Measurements from ENCODE around the gene STX16. TPM values are rescaled to one million over a fixed set of nuclear protein-coding genes. Genes with fewer than 3 reads are reported as not detected.

STX16 gene
- total RNA-seq, 1 donor = 34.1 TPM

DNA sequence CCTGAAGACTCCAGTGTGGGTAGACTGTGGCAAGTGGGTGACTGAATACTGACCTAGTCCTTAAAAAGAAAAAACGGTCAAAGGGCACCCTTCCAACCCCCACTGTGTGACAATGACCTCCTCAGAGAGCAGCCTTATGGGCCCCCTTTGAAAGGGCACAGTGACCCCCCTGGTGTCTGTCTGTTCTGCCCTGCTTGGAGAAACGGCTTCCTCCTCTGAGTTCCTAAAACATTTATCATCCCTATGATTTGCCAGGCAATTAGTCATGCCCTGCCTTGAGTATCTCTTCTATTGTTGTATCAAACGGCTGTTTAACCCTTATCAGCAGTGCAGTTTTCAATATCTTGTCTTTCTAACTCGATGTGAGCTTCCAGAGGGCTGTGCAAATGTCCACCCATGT, 21.0 kb upstream of the STX16 start:
- no peak overlapping the region for H3K4me3 ChIP-seq (ENCODE audit: low read depth, low read length)
- TF ChIP-seq, protein P1, sequence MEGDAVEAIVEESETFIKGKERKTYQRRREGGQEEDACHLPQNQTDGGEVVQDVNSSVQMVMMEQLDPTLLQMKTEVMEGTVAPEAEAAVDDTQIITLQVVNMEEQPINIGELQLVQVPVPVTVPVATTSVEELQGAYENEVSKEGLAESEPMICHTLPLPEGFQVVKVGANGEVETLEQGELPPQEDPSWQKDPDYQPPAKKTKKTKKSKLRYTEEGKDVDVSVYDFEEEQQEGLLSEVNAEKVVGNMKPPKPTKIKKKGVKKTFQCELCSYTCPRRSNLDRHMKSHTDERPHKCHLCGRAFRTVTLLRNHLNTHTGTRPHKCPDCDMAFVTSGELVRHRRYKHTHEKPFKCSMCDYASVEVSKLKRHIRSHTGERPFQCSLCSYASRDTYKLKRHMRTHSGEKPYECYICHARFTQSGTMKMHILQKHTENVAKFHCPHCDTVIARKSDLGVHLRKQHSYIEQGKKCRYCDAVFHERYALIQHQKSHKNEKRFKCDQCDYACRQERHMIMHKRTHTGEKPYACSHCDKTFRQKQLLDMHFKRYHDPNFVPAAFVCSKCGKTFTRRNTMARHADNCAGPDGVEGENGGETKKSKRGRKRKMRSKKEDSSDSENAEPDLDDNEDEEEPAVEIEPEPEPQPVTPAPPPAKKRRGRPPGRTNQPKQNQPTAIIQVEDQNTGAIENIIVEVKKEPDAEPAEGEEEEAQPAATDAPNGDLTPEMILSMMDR (IDR thresholded peaks at IDR 0.05; ENCODE audit: insufficient read depth, low read depth, low read length) = no peak
- DNase-seq (ENCODE audit: low read depth) = no peak

DNA sequence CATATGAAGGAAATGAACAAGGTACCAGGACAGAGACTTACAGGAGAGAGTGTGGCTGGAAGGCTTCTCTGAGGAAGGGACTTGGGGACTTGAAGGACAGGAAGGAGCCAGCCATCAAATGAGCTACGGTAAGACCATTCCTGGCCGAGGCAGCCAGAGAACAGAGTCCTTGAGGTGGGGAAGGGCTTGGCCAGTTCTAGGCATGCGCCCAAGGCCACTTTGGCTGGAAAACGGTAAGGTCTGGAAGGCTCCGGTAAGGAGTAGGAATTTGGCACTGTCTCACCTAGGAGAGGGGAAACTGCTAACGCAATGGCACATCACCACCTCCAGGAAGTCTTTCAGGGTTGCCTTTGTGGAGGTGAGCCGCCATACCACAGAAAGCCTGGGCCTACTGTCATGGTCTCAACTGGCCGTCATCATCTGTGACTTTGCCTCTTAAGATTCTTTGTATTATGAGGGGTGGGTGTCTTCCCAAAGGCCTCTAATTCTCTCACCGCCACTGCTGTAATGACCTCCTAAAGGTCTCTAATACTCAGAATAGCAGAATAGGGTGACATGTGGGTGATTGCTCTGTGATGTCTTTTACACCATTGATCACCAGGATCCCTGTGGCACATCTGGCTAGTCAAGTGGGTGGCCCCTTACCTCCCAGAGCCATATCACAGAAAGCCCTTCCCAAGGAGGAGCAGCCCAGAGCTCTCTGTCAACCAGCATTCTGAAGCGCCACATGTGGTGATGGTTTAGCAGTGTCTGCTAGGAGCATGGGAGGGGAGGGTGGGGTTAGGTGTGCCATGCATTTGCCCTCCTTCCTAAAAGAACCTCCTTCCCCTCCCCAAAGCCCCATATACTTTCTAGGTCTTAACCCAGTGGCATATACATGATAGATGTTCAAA, 17.7 kb upstream of the STX16 start:
- TF ChIP-seq, protein P1 (IDR thresholded peaks at IDR 0.05; ENCODE audit: insufficient read depth, low read depth, low read length) = no peak
- no peak overlapping the region for H3K4me3 ChIP-seq (ENCODE audit: low read depth, low read length)
- DNase-seq (ENCODE audit: low read depth) = no peak

DNA sequence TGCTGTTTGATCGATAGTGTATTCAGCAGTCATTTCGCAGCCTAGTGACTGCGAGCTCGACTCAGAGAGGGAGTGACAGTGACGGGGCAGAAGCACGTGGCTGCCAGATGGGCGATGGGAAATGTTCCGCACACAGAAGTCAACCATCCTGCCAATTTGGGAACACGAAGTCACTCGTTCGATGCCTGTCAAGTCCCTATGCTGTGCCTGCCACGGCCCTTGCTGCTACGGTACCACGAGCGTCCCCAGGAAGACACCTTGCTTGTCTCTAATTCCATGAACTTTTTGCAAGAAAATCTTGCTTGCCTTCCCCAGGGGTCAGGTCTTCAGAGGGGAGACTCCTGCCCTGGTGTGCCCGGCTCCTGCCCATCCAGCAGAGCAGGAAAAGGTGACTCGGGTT, 17.0 kb upstream of the STX16 start:
- DNase-seq (ENCODE audit: low read depth) = no peak
- no peak overlapping the region for H3K4me3 ChIP-seq (ENCODE audit: low read depth, low read length)
- TF ChIP-seq, protein P1 (IDR thresholded peaks at IDR 0.05; ENCODE audit: insufficient read depth, low read depth, low read length) = no peak

DNA sequence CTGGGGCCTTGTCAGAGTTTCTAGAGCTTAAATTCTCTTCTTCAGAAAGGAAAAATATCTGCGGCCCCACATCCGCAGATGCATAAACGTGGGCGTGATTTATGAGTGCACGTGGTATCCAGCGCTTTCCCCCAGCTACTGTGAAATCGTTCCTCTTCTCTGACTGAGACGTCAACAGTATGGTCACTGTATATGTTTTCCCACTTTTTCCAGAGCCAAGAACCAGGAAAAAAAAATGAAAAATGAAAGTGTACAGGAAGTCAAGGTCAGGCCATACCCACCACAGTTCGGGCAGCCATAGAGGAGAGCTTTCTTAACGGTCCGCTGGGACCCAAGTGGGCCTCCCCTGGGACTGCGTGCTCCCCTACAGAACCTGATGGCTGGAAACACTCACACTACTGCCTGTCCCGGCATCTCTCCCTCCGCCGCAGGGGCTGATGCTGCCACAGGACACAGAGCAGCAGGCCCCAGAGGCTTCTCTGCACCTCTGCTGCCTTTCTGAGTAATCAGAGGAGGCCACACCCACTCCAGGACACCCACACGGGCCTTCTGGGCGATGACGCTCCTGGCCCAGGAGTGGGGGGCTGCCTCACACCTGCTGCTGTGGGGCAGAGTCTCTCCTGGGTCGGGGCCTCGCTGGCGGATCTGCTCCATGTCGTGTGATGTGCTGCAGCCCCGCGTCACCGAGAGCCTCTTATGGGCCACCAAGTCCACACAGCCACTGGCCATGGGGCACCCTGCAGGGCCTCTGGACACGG, 16.4 kb upstream of the STX16 start:
- DNase-seq (ENCODE audit: low read depth) = peak; percentile 84
- H3K4me3 ChIP-seq (ENCODE audit: low read depth, low read length) = no peak overlapping the region
- TF ChIP-seq, protein P1 (IDR thresholded peaks at IDR 0.05; ENCODE audit: insufficient read depth, low read depth, low read length) = no peak

DNA sequence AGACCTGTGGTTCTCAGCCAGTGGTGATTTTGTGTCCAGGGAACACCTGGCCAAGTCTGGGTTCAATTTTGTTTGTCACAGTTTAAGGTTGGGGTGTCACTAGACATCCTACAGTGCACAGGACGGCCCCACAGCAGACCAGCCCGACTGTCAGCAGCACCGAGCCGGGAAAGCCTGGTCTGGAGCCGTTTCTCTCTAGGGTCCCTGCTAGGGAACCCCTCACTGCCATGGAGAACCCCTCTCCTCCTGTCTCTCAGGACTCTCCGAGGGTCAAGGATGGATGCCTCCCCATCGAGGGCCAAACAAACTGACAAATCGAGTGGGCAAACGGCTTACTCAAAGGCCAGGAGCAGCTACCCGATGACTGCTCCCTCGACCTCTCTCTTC, 15.8 kb upstream of the STX16 start:
- H3K4me3 ChIP-seq (ENCODE audit: low read depth, low read length) = no peak overlapping the region
- DNase-seq (ENCODE audit: low read depth) = no peak
- TF ChIP-seq, protein P1 (IDR thresholded peaks at IDR 0.05; ENCODE audit: insufficient read depth, low read depth, low read length) = no peak

DNA sequence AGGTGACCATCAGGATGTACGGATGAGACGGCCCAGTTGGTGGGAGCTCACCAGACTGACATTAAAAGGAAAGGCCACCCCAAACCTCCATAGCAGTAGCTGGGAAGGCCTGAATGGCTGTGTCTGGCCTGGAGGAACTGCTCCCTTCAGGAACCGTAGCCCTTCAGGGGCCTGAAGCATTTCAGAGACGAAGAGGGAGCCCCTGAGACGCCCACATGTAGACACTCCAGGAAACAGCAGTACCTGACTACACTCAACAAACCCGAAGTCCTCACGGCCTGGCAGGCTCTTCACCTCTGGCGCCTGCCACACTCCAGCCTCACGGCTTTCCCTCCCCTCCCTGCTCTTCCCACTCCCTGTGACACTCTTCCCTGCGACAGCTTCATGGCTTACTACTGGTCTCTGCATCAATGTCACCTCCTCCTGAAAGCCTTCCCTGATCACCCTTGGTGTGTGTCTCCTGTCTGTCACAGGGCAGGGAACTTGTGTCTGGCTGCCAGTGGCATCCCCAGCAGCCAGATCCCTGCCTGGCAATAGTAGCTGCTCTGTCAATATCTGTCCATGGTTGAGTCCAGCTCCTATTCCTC, 14.6 kb upstream of the STX16 start:
- TF ChIP-seq, protein P1 (IDR thresholded peaks at IDR 0.05; ENCODE audit: insufficient read depth, low read depth, low read length) = no peak
- no peak for DNase-seq (ENCODE audit: low read depth)
- H3K4me3 ChIP-seq (ENCODE audit: low read depth, low read length) = no peak overlapping the region
